HL-60/S4 treated with phorbol 12-myristate 13-acetate at 8.2 ng/mL for 4 days and 3 days (cell line): Measurements from ENCODE around the gene CCL13.
"Not testable (repeated sequence)": the region's sequence is repeated elsewhere in the genome, so short reads cannot be mapped to it uniquely, and the experiment has no call there.

ENCODE experiments used
- in situ Hi-C: fragments of 300-500 bp; cut with MboI; formaldehyde crosslinking; loops from 2 replicates; pipeline ENCODE4 v1.15.0; 2022; ENCODE audit warnings: low sequenced_read_pairs

Gene CCL13

GRCh38 chr17:34356194-34356593, at the start of gene CCL13:
Gene CCL13, plus strand, starts transcription at chr17:34356480. Its CDS starts 47 bp downstream, at chr17:34356527.
- in situ Hi-C loops = loop anchor here (25.0 kb wide), 1 partner anchor 94 kb away; the partner anchor contains the start of genes CCL2 and CCL7

- in situ Hi-C loops = loop anchor here (25.0 kb wide), 1 partner anchor 330 kb away; no protein-coding TSS in a partner anchor
Measured at GRCh38 chr17:34307110-34307509, 49.2 kb upstream of the CCL13 start.

- in situ Hi-C loops = loop anchor here (25.0 kb wide), 1 partner anchor 329 kb away; no protein-coding TSS in a partner anchor
Measured at GRCh38 chr17:34308371-34308770, 47.9 kb upstream of the CCL13 start.

- in situ Hi-C loops = loop anchor here (25.0 kb wide), 1 partner anchor 326 kb away; no protein-coding TSS in a partner anchor
Measured at GRCh38 chr17:34311291-34311690, 45.0 kb upstream of the CCL13 start.

GRCh38 chr17:34312080-34312479, 44.2 kb upstream of the CCL13 start:
- in situ Hi-C loops = loop anchor here (25.0 kb wide), 1 partner anchor 325 kb away; no protein-coding TSS in a partner anchor

GRCh38 chr17:34313164-34313563, 43.1 kb upstream of the CCL13 start:
- in situ Hi-C loops = loop anchor here (25.0 kb wide), 1 partner anchor 324 kb away; no protein-coding TSS in a partner anchor

- in situ Hi-C loops = loop anchor here (25.0 kb wide), 1 partner anchor 323 kb away; no protein-coding TSS in a partner anchor
Measured at GRCh38 chr17:34314279-34314678, 42.0 kb upstream of the CCL13 start.

- in situ Hi-C loops = loop anchor here (25.0 kb wide), 1 partner anchor 319 kb away; no protein-coding TSS in a partner anchor
Measured at GRCh38 chr17:34318474-34318873, 37.8 kb upstream of the CCL13 start.

- in situ Hi-C loops = loop anchor here (25.0 kb wide), 1 partner anchor 318 kb away; no protein-coding TSS in a partner anchor
Measured at GRCh38 chr17:34319039-34319483, 37.2 kb upstream of the CCL13 start, which contains the start of gene CCL8. Gene CCL8, plus strand, starts transcription at chr17:34319435. Its CDS starts 67 bp downstream, at chr17:34319502.

- in situ Hi-C loops = loop anchor here (25.0 kb wide), 1 partner anchor 315 kb away; no protein-coding TSS in a partner anchor
Measured at GRCh38 chr17:34321964-34322363, 34.3 kb upstream of the CCL13 start.

- in situ Hi-C loops = not testable (repeated sequence)
Measured at GRCh38 chr17:34327580-34327979, 28.7 kb upstream of the CCL13 start.

GRCh38 chr17:34337701-34338100, 18.6 kb upstream of the CCL13 start:
- in situ Hi-C loops = no loop called here

GRCh38 chr17:34339138-34339770, 17.0 kb upstream of the CCL13 start:
- in situ Hi-C loops = no loop called here

- in situ Hi-C loops = no loop called here
Measured at GRCh38 chr17:34341916-34342315, 14.4 kb upstream of the CCL13 start.

GRCh38 chr17:34347063-34347462, 9.2 kb upstream of the CCL13 start:
- in situ Hi-C loops = no loop called here

GRCh38 chr17:34349751-34350150, 6.5 kb upstream of the CCL13 start:
- in situ Hi-C loops = loop anchor here (25.0 kb wide), 1 partner anchor 87 kb away; the partner anchor contains the start of genes CCL2 and CCL7

- in situ Hi-C loops = loop anchor here (25.0 kb wide), 1 partner anchor 89 kb away; the partner anchor contains the start of genes CCL2 and CCL7
Measured at GRCh38 chr17:34351096-34351495, 5.2 kb upstream of the CCL13 start.

GRCh38 chr17:34352191-34352590, 4.1 kb upstream of the CCL13 start:
- in situ Hi-C loops = loop anchor here (25.0 kb wide), 1 partner anchor 90 kb away; the partner anchor contains the start of genes CCL2 and CCL7

- in situ Hi-C loops = loop anchor here (25.0 kb wide), 1 partner anchor 92 kb away; the partner anchor contains the start of genes CCL2 and CCL7
Measured at GRCh38 chr17:34354637-34355036, 1.6 kb upstream of the CCL13 start.

- in situ Hi-C loops = loop anchor here (25.0 kb wide), 1 partner anchor 95 kb away; the partner anchor contains the start of genes CCL2 and CCL7
Measured at GRCh38 chr17:34357398-34357797, 1.1 kb downstream of the CCL13 start.

- in situ Hi-C loops = loop anchor here (25.0 kb wide), 1 partner anchor 96 kb away; the partner anchor contains the start of genes CCL2 and CCL7
Measured at GRCh38 chr17:34358631-34359030, 2.4 kb downstream of the CCL13 start.
